GM12892 (cell line): Measurements from ENCODE around the gene BCL3.

ENCODE experiments used
- POLR2A ChIP-seq: IDR thresholded peaks from 2 replicates; pipeline ENCODE4 v1.6.1; 2011; ENCODE audit warnings: low read depth, low read length, control low read depth
- POLR2AphosphoS5 ChIP-seq: IDR thresholded peaks from 2 replicates; pipeline ENCODE4 v1.6.1; 2011; ENCODE audit warnings: low read depth, low read length, control low read depth
- TAF1 ChIP-seq: IDR thresholded peaks from 2 replicates; pipeline ENCODE4 v1.6.1; 2011; ENCODE audit warnings: low read depth, mild to moderate bottlenecking, control low read depth, low read length, borderline replicate concordance

GRCh38 chr19:44775676-44776240, 27.2 kb downstream of the BCL3 start:
- TF ChIP-seq POLR2A = no peak
- no peak for TF ChIP-seq POLR2AphosphoS5
- TF ChIP-seq TAF1 = no peak
